Activated B cell treated with CpG ODN at 0.5 μM for 24 hours (primary cell): Measurements from ENCODE around the gene RASGEF1C. TPM values are rescaled to one million over a fixed set of nuclear protein-coding genes. Genes with fewer than 3 reads are reported as not detected.

Experiments
- ATAC-seq: fragments of 200-7000 bp; cut with Tn5 transposase; one replicate; pipeline ENCODE4 v1.10.0; 2021; ENCODE audit warnings: low read depth, mild to moderate bottlenecking, moderate library complexity
- CTCF ChIA-PET: fragments of 350-600 bp; sonication (Branson Sonifier 250); formaldehyde crosslinking; loops from one replicate; lab custom pipeline; 2021; ENCODE audit warnings: antibody characterized with exemption; lab: Charles Lee
- POLR2A ChIA-PET: fragments of 350-600 bp; sonication (Branson Sonifier 250); formaldehyde crosslinking; loops from one replicate; lab custom pipeline; 2021; ENCODE audit warnings: antibody characterized with exemption; lab: Charles Lee
- DNase-seq: peaks from one replicate; pipeline ENCODE4 v3.0.0; 2022
- H3K27ac Mint-ChIP-seq: one replicate; pipeline ENCODE4 v1.8.0; 2020; ENCODE audit warnings: mixed read lengths
- H3K27me3 Mint-ChIP-seq: one replicate; pipeline ENCODE4 v1.8.0; 2021; ENCODE audit warnings: mixed read lengths
- H3K36me3 Mint-ChIP-seq: one replicate; pipeline ENCODE4 v1.8.0; 2021; ENCODE audit warnings: low read depth, mixed read lengths
- H3K4me1 Mint-ChIP-seq: one replicate; pipeline ENCODE4 v1.8.0; 2021; ENCODE audit warnings: mixed read lengths
- H3K4me3 Mint-ChIP-seq: one replicate; pipeline ENCODE4 v1.8.0; 2020; ENCODE audit warnings: mild to moderate bottlenecking, mixed read lengths
- H3K9me3 Mint-ChIP-seq: one replicate; pipeline ENCODE4 v1.8.0; 2020; ENCODE audit warnings: mixed read lengths
- intact Hi-C: fragments of 100-400 bp; cut with micrococcal nuclease; formaldehyde crosslinking; loops from one replicate; pipeline ENCODE4 v1.15.1; 2024
- total RNA-seq: library from RNA; stranded (reverse); gene quantifications from 2 replicates; pipeline ENCODE4 v1.2.3, GENCODE V29; 2022
- TF ChIP-seq, protein P1 (sequence below): fragments of 200-600 bp; IDR thresholded peaks from one replicate; pipeline ENCODE4 v1.8.0; 2022; ENCODE audit warnings: antibody characterized with exemption, mild to moderate bottlenecking

Gene RASGEF1C
- total RNA-seq, 1 donor from 2014 or later: not detected

DNA sequence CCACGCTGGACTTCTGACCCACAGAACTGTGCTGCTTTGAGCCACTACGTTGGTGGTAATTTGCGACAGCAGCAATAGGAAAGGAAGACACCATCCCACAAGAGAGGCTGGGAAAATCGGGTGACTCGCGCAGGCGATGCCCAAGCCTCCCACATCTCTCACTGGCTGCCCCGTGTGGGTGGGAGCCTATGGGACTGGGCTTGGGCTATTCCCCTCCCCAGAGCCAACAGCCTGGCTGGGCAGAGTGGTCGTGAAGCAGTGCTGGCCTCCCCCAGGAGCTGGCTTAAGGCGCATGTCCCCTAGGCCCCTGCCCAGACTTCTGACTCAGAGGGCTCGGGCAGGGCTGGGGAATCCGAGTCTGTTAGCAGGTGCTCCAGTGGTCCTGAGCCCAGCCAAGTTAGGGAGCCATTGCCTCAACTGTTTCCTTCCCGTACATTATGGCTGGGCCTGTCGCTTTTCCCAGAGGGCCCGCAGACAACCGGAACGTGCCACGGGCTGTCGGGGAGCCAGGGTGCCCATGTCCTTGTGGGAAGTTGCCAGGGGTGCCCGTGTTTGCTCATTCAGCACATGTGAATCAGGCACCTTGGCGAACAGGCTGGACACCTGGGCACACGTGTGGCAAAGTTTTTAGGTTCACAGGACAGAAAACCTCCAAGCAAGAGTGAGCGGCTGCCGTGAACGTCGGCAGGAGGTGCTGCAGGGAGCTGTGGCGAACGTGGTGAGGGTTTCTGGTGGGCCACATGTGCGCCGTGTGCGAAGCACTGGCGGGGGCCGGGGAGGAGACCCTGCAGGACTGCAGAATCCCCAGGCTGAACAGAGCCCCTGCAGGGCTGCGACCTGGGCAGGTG lies 7.0 kb upstream of the RASGEF1C start:
- TF ChIP-seq, protein P1, sequence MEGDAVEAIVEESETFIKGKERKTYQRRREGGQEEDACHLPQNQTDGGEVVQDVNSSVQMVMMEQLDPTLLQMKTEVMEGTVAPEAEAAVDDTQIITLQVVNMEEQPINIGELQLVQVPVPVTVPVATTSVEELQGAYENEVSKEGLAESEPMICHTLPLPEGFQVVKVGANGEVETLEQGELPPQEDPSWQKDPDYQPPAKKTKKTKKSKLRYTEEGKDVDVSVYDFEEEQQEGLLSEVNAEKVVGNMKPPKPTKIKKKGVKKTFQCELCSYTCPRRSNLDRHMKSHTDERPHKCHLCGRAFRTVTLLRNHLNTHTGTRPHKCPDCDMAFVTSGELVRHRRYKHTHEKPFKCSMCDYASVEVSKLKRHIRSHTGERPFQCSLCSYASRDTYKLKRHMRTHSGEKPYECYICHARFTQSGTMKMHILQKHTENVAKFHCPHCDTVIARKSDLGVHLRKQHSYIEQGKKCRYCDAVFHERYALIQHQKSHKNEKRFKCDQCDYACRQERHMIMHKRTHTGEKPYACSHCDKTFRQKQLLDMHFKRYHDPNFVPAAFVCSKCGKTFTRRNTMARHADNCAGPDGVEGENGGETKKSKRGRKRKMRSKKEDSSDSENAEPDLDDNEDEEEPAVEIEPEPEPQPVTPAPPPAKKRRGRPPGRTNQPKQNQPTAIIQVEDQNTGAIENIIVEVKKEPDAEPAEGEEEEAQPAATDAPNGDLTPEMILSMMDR: no peak
- no peak overlapping the region for H3K4me3 Mint-ChIP-seq
- no peak overlapping the region for H3K27ac Mint-ChIP-seq
- no peak for ATAC-seq
- peaks cover 5% of the 10 kb centered on the region for H3K36me3 Mint-ChIP-seq
- H3K27me3 Mint-ChIP-seq: peaks cover 4% of the 10 kb centered on the region
- no peaks in the 10 kb centered on the region for H3K4me1 Mint-ChIP-seq
- ChIA-PET CTCF (no interaction called here), POLR2A (no interaction called here)
- DNase-seq: no peak
- H3K9me3 Mint-ChIP-seq: peaks cover 26% of the 10 kb centered on the region
- intact Hi-C loops: no loop called here

DNA sequence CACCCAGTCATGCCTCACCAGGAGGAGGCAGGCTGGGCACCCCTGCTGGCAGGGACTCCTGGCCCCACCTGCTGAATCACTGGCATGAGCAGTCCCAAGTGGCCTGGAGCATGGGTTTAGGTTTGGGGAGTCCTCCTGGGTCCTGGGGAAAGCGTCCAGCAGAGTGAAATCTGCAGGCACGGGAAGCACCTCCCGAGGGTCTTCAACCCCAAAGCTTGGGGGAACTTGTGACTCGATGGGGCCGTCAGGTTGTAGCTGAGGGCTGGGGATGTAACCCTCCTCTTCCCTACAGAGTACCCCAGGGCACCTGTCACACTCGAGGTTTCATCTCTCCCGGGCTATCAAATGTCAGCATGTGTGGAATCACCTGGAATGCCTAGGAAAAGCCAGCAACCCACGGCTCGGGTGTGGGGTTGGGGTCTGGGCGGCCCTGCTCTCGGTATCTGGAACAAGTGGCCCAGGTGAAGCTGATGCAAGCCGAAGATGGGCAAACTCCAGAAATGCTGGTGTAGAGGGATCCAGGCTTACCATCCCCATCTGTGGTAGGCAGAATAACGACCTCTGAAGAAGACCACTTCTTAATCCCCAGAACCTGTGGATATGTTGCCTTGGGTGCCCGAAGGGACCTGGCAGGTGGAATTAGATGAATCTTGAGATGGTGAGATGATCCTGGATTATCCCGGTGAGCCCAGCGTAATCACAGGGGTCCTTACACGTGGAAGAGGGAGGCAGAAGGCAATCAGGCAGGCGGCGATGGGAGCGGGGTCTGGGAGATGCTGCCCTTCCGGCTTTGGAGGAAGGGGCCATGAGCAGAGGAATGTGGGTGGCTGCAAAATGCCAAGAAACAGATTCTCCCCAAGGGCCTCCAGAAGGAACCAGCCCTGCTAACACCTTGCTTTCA lies 6.1 kb upstream of the RASGEF1C start:
- ATAC-seq: no peak
- Mint-ChIP-seq H3K27ac (no peak overlapping the region), H3K4me1 (no peaks in the 10 kb centered on the region), H3K9me3 (peaks cover 23% of the 10 kb centered on the region), H3K4me3 (no peak overlapping the region), H3K36me3 (peaks cover 3% of the 10 kb centered on the region), H3K27me3 (peaks cover 10% of the 10 kb centered on the region)
- POLR2A ChIA-PET: no interaction called here
- TF ChIP-seq, protein P1: no peak
- DNase-seq: no peak
- intact Hi-C loops: no loop called here
- CTCF ChIA-PET: no interaction called here

DNA sequence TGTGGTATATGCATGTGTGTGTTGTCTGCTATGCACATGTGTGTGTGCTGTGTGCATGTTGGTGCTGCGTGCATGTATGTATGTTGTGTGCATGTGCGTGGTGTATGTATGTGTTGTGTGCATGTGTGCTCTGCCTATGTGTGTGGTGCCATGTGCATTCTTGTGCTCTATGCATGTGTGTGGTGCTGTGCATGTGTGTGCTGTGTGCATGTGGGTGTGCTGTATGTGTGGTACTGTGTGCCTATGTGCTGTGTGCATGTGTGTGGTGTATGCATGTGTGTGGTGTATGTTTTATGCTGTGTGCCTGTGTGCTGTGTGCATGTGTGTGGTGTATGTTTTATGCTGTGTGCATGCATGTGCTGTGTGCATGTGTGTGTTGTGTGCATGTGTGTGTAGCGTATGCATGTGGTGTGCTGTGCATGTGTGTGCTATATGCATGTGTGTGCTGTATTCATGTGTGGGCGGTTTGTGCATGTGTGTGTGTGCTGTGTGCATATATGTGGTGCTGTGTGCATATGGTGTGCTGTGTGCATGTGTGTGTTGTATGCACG lies 4.7 kb upstream of the RASGEF1C start:
- intact Hi-C loops: no loop called here
- no peak overlapping the region for H3K4me3 Mint-ChIP-seq
- H3K27me3 Mint-ChIP-seq: peaks cover 13% of the 10 kb centered on the region
- ATAC-seq (no peak), DNase-seq (no peak)
- CTCF ChIA-PET: no interaction called here
- H3K4me1 Mint-ChIP-seq: peaks cover 3% of the 10 kb centered on the region
- TF ChIP-seq, protein P1: no peak
- peaks cover 10% of the 10 kb centered on the region for H3K9me3 Mint-ChIP-seq
- H3K36me3 Mint-ChIP-seq: no peaks in the 10 kb centered on the region
- POLR2A ChIA-PET: no interaction called here
- no peak overlapping the region for H3K27ac Mint-ChIP-seq

DNA sequence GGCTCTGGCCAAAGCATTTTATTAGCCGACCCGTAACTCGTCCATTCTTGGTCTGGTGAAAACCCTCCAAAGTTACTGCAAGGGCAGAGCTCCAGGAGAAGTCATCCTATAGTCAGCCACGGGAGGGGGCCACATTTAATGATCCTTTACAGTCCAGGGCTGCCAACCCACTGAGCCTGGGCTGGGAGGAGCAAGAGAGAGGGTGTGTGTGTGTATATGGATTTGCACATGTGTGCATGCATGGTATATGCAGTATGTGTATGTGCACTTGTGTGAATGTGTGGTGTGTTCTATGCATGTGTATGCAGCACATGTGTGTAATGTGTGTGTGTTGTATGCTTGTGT lies 4.2 kb upstream of the RASGEF1C start:
- TF ChIP-seq, protein P1: no peak
- peaks cover 6% of the 10 kb centered on the region for H3K9me3 Mint-ChIP-seq
- ChIA-PET POLR2A (no interaction called here), CTCF (no interaction called here)
- H3K27ac Mint-ChIP-seq: no peak overlapping the region
- DNase-seq (no peak), ATAC-seq (no peak)
- H3K4me3 Mint-ChIP-seq: no peak overlapping the region
- H3K27me3 Mint-ChIP-seq: peaks cover 16% of the 10 kb centered on the region
- H3K4me1 Mint-ChIP-seq: peaks cover 6% of the 10 kb centered on the region
- no peaks in the 10 kb centered on the region for H3K36me3 Mint-ChIP-seq
- intact Hi-C loops: no loop called here
